Endodermal cell (in vitro differentiated cells): Measurements from ENCODE around the gene MLN. TPM values are rescaled to one million over a fixed set of nuclear protein-coding genes. Genes with fewer than 3 reads are reported as not detected.

Experiments
- DNase-seq: peaks from one replicate; pipeline ENCODE4 v3.0.0-alpha.2; 2017
- H3K27ac ChIP-seq: 2 replicates; pipeline ENCODE4 v1.5.1; 2013; ENCODE audit warnings: mild to moderate bottlenecking, low read depth, low read length, moderate library complexity
- H3K27me3 ChIP-seq: 2 replicates; pipeline ENCODE4 v1.6.1; 2013; ENCODE audit warnings: mild to moderate bottlenecking, low read length, moderate library complexity; ENCODE audit not compliant: insufficient read depth, control insufficient read depth, poor library complexity, severe bottlenecking
- H3K36me3 ChIP-seq: 2 replicates; pipeline ENCODE4 v1.7.0; 2013; ENCODE audit warnings: mild to moderate bottlenecking, low read length, moderate library complexity; ENCODE audit not compliant: control insufficient read depth, insufficient read depth
- H3K4me1 ChIP-seq: one replicate; pipeline ENCODE4 v1.7.0; 2013; ENCODE audit warnings: low read length; ENCODE audit not compliant: control insufficient read depth, insufficient read depth
- H3K4me3 ChIP-seq: 2 replicates; pipeline ENCODE4 v1.5.1; 2013; ENCODE audit warnings: mild to moderate bottlenecking, low read length, moderate library complexity
- H3K9ac ChIP-seq: 2 replicates; pipeline ENCODE4 v1.6.1; 2013; ENCODE audit warnings: mild to moderate bottlenecking, low read length, moderate library complexity; ENCODE audit not compliant: poor library complexity, severe bottlenecking; ENCODE audit errors: extremely low read depth
- H3K9me3 ChIP-seq: 2 replicates; pipeline ENCODE4 v1.6.1; 2013; ENCODE audit warnings: mild to moderate bottlenecking, low read length, moderate library complexity; ENCODE audit not compliant: control insufficient read depth
- H3K27ac Mint-ChIP-seq: 2 replicates; pipeline ENCODE4 v1.8.0; 2020; ENCODE audit warnings: mixed read lengths
- H3K27me3 Mint-ChIP-seq: 2 replicates; pipeline ENCODE4 v1.8.0; 2021; ENCODE audit warnings: mild to moderate bottlenecking, mixed read lengths; ENCODE audit not compliant: insufficient read depth
- H3K36me3 Mint-ChIP-seq: 2 replicates; pipeline ENCODE4 v1.8.0; 2020; ENCODE audit warnings: low read depth, mixed read lengths
- H3K4me1 Mint-ChIP-seq: 2 replicates; pipeline ENCODE4 v1.8.0; 2020; ENCODE audit warnings: mixed read lengths
- H3K4me3 Mint-ChIP-seq: 2 replicates; pipeline ENCODE4 v1.8.0; 2020; ENCODE audit warnings: mild to moderate bottlenecking, moderate library complexity, mixed read lengths
- H3K9me3 Mint-ChIP-seq: 2 replicates; pipeline ENCODE4 v1.8.0; 2020; ENCODE audit warnings: mild to moderate bottlenecking, mixed read lengths
- CTCF ChIP-seq: fragments of 200-600 bp; sonication (generic); conservative IDR thresholded peaks from 2 replicates; pipeline ENCODE4 v1.5.0; 2021; ENCODE audit warnings: antibody characterized with exemption, mild to moderate bottlenecking
- WGBS, 2 experiments: methylation state at CpG; one replicate each; pipeline versions ENCODE4 v1.1.5 to v1.1.7; 2013; ENCODE audit warnings: missing lambda C conversion rate in 2 of 2, mixed read lengths in 1 of 2; ENCODE audit not compliant: insufficient coverage in 1 of 2, insufficient read length in 1 of 2; 5-methylcytosine and 5-hydroxymethylcytosine counted together
- total RNA-seq, 2 donors: library from RNA; stranded (reverse); fragmentation: NEBNext Ultra II Directional in 1 of 2; extraction: Animal tissue kit (Norgen Biotek cat#: 25700) in 1 of 2; gene quantifications; 2 replicates in 1 of 2; 3 replicates in 1 of 2; pipeline ENCODE4 v1.2.1, GENCODE V29; 2021

Gene MLN
- total RNA-seq, 2 donors from 2014 or later = not detected

- WGBS, 2 experiments = 86 to 87% methylated on average over 7 to 10 of the region's 10 CpGs
- Mint-ChIP-seq H3K4me1 (peaks cover 20% of the 10 kb centered on the region), H3K27me3 (peaks cover 13% of the 10 kb centered on the region), H3K27ac (peak overlapping the region; percentile 44), H3K36me3 (no peaks in the 10 kb centered on the region), H3K4me3 (no peak overlapping the region), H3K9me3 (no peaks in the 10 kb centered on the region)
- H3K27ac ChIP-seq = no peak overlapping the region
- no peak overlapping the region for H3K4me3 ChIP-seq
- H3K36me3 ChIP-seq = no peaks in the 10 kb centered on the region
- H3K27me3 ChIP-seq = no peaks in the 10 kb centered on the region
- H3K4me1 ChIP-seq = peaks cover 9% of the 10 kb centered on the region
- peak; percentile 62 for DNase-seq
- TF ChIP-seq CTCF = no peak
- no peaks in the 10 kb centered on the region for H3K9me3 ChIP-seq
- peak overlapping the region; percentile 16 for H3K9ac ChIP-seq
These were observed 47.2 kb upstream of the MLN start for GRCh38 chr6:33850869-33851541.

GRCh38 chr6:33850296-33850695 is 46.5 kb upstream of the MLN start:
- Mint-ChIP-seq H3K27me3 (peaks cover 13% of the 10 kb centered on the region), H3K27ac (no peak overlapping the region), H3K4me3 (no peak overlapping the region), H3K4me1 (peaks cover 20% of the 10 kb centered on the region), H3K9me3 (no peaks in the 10 kb centered on the region), H3K36me3 (no peaks in the 10 kb centered on the region)
- DNase-seq = no peak
- H3K9ac ChIP-seq = no peak overlapping the region
- H3K4me1 ChIP-seq = peaks cover 9% of the 10 kb centered on the region
- no peak overlapping the region for H3K4me3 ChIP-seq
- no peaks in the 10 kb centered on the region for H3K36me3 ChIP-seq
- H3K27me3 ChIP-seq = no peaks in the 10 kb centered on the region
- no peak for TF ChIP-seq CTCF
- 89 to 95% methylated on average over 3 of the region's 3 CpGs for WGBS, 2 experiments
- no peak overlapping the region for H3K27ac ChIP-seq
- H3K9me3 ChIP-seq = no peaks in the 10 kb centered on the region

- DNase-seq = no peak
- peaks cover 14% of the 10 kb centered on the region for H3K27me3 Mint-ChIP-seq
- no peak for TF ChIP-seq CTCF
- no peak overlapping the region for H3K9ac ChIP-seq
- no peak overlapping the region for H3K4me3 ChIP-seq
- peaks cover 20% of the 10 kb centered on the region for H3K4me1 Mint-ChIP-seq
- 93 to 97% methylated on average over 4 to 9 of the region's 9 CpGs for WGBS, 2 experiments
- peaks cover 9% of the 10 kb centered on the region for H3K4me1 ChIP-seq
- no peak overlapping the region for H3K27ac ChIP-seq
- H3K27ac Mint-ChIP-seq = no peak overlapping the region
- no peaks in the 10 kb centered on the region for H3K9me3 ChIP-seq
- no peaks in the 10 kb centered on the region for H3K36me3 Mint-ChIP-seq
- no peak overlapping the region for H3K4me3 Mint-ChIP-seq
- H3K27me3 ChIP-seq = no peaks in the 10 kb centered on the region
- no peaks in the 10 kb centered on the region for H3K9me3 Mint-ChIP-seq
- H3K36me3 ChIP-seq = no peaks in the 10 kb centered on the region
These were observed 45.8 kb upstream of the MLN start for GRCh38 chr6:33849500-33850075.
